SK-N-SH (cell line): ENCODE results near the gene SLC9A7. TPM values are rescaled to one million over a fixed set of nuclear protein-coding genes. Genes with fewer than 3 reads are reported as not detected.

Source experiments
- CTCF ChIA-PET: fragments of 300-600, 350-600 bp; formaldehyde crosslinking; extraction: SDS; loops from one replicate; lab custom pipeline; 2021; lab: Yijun Ruan, JAX
- POLR2A ChIA-PET: fragments of 350-600 bp; sonication (Branson Sonifier 250); formaldehyde crosslinking; extraction: SDS; loops from one replicate; lab custom pipeline; 2020; ENCODE audit warnings: antibody characterized with exemption, inconsistent platforms; lab: Yijun Ruan, JAX
- DNase-seq: peaks from one replicate; pipeline ENCODE4 v3.0.0; 2012
- H2AFZ ChIP-seq: fragments of 200-600 bp; sonication (generic); 2 replicates; pipeline ENCODE4 v1.8.1; 2016; ENCODE audit warnings: antibody characterized with exemption, mild to moderate bottlenecking, low read depth
- H3F3A ChIP-seq: fragments of 200-600 bp; sonication (generic); replicated peaks from 2 replicates; pipeline ENCODE3; 2016; ENCODE audit warnings: antibody characterized with exemption, mild to moderate bottlenecking; ENCODE audit not compliant: insufficient read depth
- H3K27ac ChIP-seq, 2 experiments: fragments of 200-500 bp in 1 of 2; fragments of 200-600 bp in 1 of 2; sonication (Bioruptor generic) in 1 of 2; sonication (generic), shearing (Covaris generic) in 1 of 2; 2 replicates each; pipeline versions ENCODE4 v1.5.1 to v1.6.1; 2014 to 2016; ENCODE audit warnings: low read depth in 2 of 2, inconsistent platforms in 1 of 2, low read length in 1 of 2, mild to moderate bottlenecking in 1 of 2, mixed read lengths in 1 of 2
- H3K27me3 ChIP-seq: fragments of 200-600 bp; sonication (generic), shearing (Covaris generic); 2 replicates; pipeline ENCODE4 v1.6.1; 2016; ENCODE audit warnings: mixed run types; ENCODE audit not compliant: insufficient read depth
- H3K36me3 ChIP-seq, 2 experiments: fragments of 200-500 bp in 1 of 2; fragments of 200-600 bp in 1 of 2; sonication (Bioruptor generic) in 1 of 2; sonication (generic) in 1 of 2; replicated peaks in 1 of 2; 2 replicates each; pipeline versions ENCODE3 to v1.5.1; 2014 to 2016; ENCODE audit warnings: low read length in 1 of 2, mild to moderate bottlenecking in 1 of 2; ENCODE audit not compliant: insufficient read depth in 2 of 2, control insufficient read depth in 1 of 2
- H3K4me1 ChIP-seq, 2 experiments: fragments of 200-500 bp in 1 of 2; fragments of 200-600 bp in 1 of 2; sonication (Bioruptor generic) in 1 of 2; sonication (generic), shearing (Covaris generic) in 1 of 2; 2 replicates each; pipeline versions ENCODE4 v1.5.1 to v1.6.1; 2014 to 2016; ENCODE audit warnings: low read depth in 1 of 2, low read length in 1 of 2, mixed run types in 1 of 2; ENCODE audit not compliant: insufficient read depth in 2 of 2, control insufficient read depth in 1 of 2
- H3K4me2 ChIP-seq: fragments of 200-600 bp; sonication (generic), shearing (Covaris generic); 2 replicates; pipeline ENCODE4 v1.6.1; 2017; ENCODE audit warnings: mixed run types
- H3K4me3 ChIP-seq, 2 experiments: fragments of 200-500 bp in 1 of 2; fragments of 200-600 bp in 1 of 2; sonication (Bioruptor generic) in 1 of 2; sonication (generic), shearing (Covaris generic) in 1 of 2; 2 replicates each; pipeline versions ENCODE4 v1.5.1 to v1.8.1; 2014 to 2016; ENCODE audit warnings: low read depth in 2 of 2, inconsistent platforms in 1 of 2, low read length in 1 of 2, mild to moderate bottlenecking in 1 of 2, mixed read lengths in 1 of 2, moderate library complexity in 1 of 2
- H3K79me2 ChIP-seq: fragments of 200-600 bp; sonication (generic); 2 replicates; pipeline ENCODE4 v1.8.1; 2017; ENCODE audit warnings: mild to moderate bottlenecking; ENCODE audit not compliant: insufficient read depth
- H3K9ac ChIP-seq: fragments of 200-600 bp; sonication (generic); 2 replicates; pipeline ENCODE4 v1.6.1; 2017; ENCODE audit warnings: mixed run types
- H3K9me2 ChIP-seq: fragments of 200-600 bp; sonication (generic); 2 replicates; pipeline ENCODE4 v1.6.1; 2017; ENCODE audit warnings: mixed run types
- H3K9me3 ChIP-seq: fragments of 200-600 bp; sonication (generic); 2 replicates; pipeline ENCODE4 v1.6.1; 2017; ENCODE audit warnings: mixed run types, mild to moderate bottlenecking, moderate library complexity
- H4K20me1 ChIP-seq: fragments of 200-600 bp; sonication (generic); 2 replicates; pipeline ENCODE4 v1.6.1; 2017; ENCODE audit warnings: mild to moderate bottlenecking, mixed run types; ENCODE audit not compliant: insufficient read depth
- CTCF ChIP-seq: fragments of 200-600 bp; sonication (generic); IDR thresholded peaks from 2 replicates; pipeline ENCODE4 v1.6.1; 2017; ENCODE audit warnings: antibody characterized with exemption, mild to moderate bottlenecking, moderate library complexity
- EZH2phosphoT487 ChIP-seq: fragments of 200-600 bp; sonication (generic); IDR thresholded peaks from 2 replicates; pipeline ENCODE4 v1.6.1; 2017; ENCODE audit warnings: low read depth, mixed run types, mild to moderate bottlenecking, antibody characterized with exemption, moderate library complexity, borderline replicate concordance
- FOXM1 ChIP-seq: IDR thresholded peaks from 2 replicates; pipeline ENCODE4 v1.4.0; 2012; ENCODE audit warnings: low read depth, mild to moderate bottlenecking
- GABPA ChIP-seq: IDR thresholded peaks from 2 replicates; pipeline ENCODE4 v1.4.0; 2012; ENCODE audit warnings: low read depth, mild to moderate bottlenecking
- JUND ChIP-seq: IDR thresholded peaks from 2 replicates; pipeline ENCODE4 v1.4.0; 2012
- MXI1 ChIP-seq: IDR thresholded peaks from 2 replicates; pipeline ENCODE4 v1.6.1; 2012; ENCODE audit warnings: mild to moderate bottlenecking, low read depth, low read length, improper control_type of control experiment
- NRF1 ChIP-seq: IDR thresholded peaks from 2 replicates; pipeline ENCODE4 v1.6.1; 2012; ENCODE audit warnings: low read depth, mild to moderate bottlenecking, low read length
- PBX3 ChIP-seq: IDR thresholded peaks from 2 replicates; pipeline ENCODE4; 2012
- POLR2AphosphoS5 ChIP-seq: IDR thresholded peaks from 2 replicates; pipeline ENCODE4 v1.6.1; 2012; ENCODE audit warnings: low read depth, low read length
- RFX5 ChIP-seq: IDR thresholded peaks from 2 replicates; pipeline ENCODE4 v1.6.1; 2012; ENCODE audit warnings: mild to moderate bottlenecking, improper control_type of control experiment, low read length
- RXRA ChIP-seq: IDR thresholded peaks from 2 replicates; pipeline ENCODE4 v1.4.0; 2012; ENCODE audit warnings: low read depth, mild to moderate bottlenecking, borderline replicate concordance
- SIN3A ChIP-seq: IDR thresholded peaks from 2 replicates; pipeline ENCODE4 v1.6.1; 2012; ENCODE audit warnings: low read depth, mild to moderate bottlenecking, low read length, moderate library complexity, borderline replicate concordance
- TAF1 ChIP-seq: IDR thresholded peaks from 2 replicates; pipeline ENCODE4 v1.6.1; 2012; ENCODE audit warnings: low read depth, mild to moderate bottlenecking, low read length, moderate library complexity, borderline replicate concordance
- TEAD4 ChIP-seq: IDR thresholded peaks from 2 replicates; pipeline ENCODE4 v1.4.0; 2012; ENCODE audit warnings: mild to moderate bottlenecking, borderline replicate concordance; ENCODE audit not compliant: insufficient read depth
- USF1 ChIP-seq: IDR thresholded peaks from 2 replicates; pipeline ENCODE4 v1.4.0; 2012; ENCODE audit warnings: low read depth, borderline replicate concordance
- USF2 ChIP-seq: fragments of 150-350 bp; IDR thresholded peaks from 2 replicates; pipeline ENCODE4 v1.6.1; 2017; ENCODE audit warnings: antibody characterized with exemption, low read length, low read depth, borderline replicate concordance
- WGBS: methylation state at CpG from one replicate; pipeline ENCODE4 v1.1.6; 2017; ENCODE audit warnings: low lambda C conversion rate; 5-methylcytosine and 5-hydroxymethylcytosine counted together
- polyA plus RNA-seq, 3 experiments: library from polyadenylated mRNA; depleted of rRNA; stranded (reverse); fragments of >200 nt; gene quantifications; 2 replicates each; pipeline ENCODE4 v1.2.3, GENCODE V29; 2012

The SLC9A7 gene
- polyA plus RNA-seq, 1 of the 3 experiments (the other 2 are of a cell fraction), result 10.5 TPM

- no peaks in the 10 kb centered on the region; the same call in 1 of the 2 replicates for H3K27me3 ChIP-seq
- peaks cover 0 to 5% of the 10 kb centered on the region in 2 experiments for H3K36me3 ChIP-seq
- 49% methylated on average over 3 of the region's 3 CpGs for WGBS
- no peak for DNase-seq
- TF ChIP-seq RFX5 (no peak), GABPA (no peak), PBX3 (no peak), MXI1 (no peak), TEAD4 (no peak), TAF1 (no peak), USF2 (no peak), JUND (no peak), USF1 (no peak), SIN3A (no peak), POLR2AphosphoS5 (no peak), NRF1 (no peak), CTCF (no peak), RXRA (no peak), EZH2phosphoT487 (no peak), FOXM1 (no peak)
- peaks cover 8% of the 10 kb centered on the region for H3F3A ChIP-seq
- H2AFZ ChIP-seq, result no peak overlapping the region
- no peak overlapping the region for H3K4me3 ChIP-seq
- H3K79me2 ChIP-seq, result no peaks in the 10 kb centered on the region
- no peaks in the 10 kb centered on the region for H3K9me3 ChIP-seq
- ChIA-PET POLR2A (no interaction called here), CTCF (interaction anchor here (0.7 kb wide), 1 partner anchor 115 kb away, joined by 3 read pairs; no protein-coding TSS in a partner anchor)
- no peaks in the 10 kb centered on the region for H3K9me2 ChIP-seq
- H3K27ac ChIP-seq, result no peak overlapping the region
- H4K20me1 ChIP-seq, result no peaks in the 10 kb centered on the region
- no peak overlapping the region for H3K9ac ChIP-seq
- no peaks in the 10 kb centered on the region for H3K4me1 ChIP-seq
- no peak overlapping the region for H3K4me2 ChIP-seq
Measured at GRCh38 chrX:46670316-46670715, 88.6 kb downstream of the SLC9A7 start.
